HG03280 (cell line): ENCODE data around the gene FMN2.

ENCODE experiments used
- ATAC-seq: cut with Tn5 transposase; IDR thresholded peaks from one replicate; pipeline ENCODE4 v1.9.1; 2021; ENCODE audit warnings: mild to moderate bottlenecking, moderate library complexity; ENCODE audit not compliant: unreplicated experiment

FMN2 gene

DNA sequence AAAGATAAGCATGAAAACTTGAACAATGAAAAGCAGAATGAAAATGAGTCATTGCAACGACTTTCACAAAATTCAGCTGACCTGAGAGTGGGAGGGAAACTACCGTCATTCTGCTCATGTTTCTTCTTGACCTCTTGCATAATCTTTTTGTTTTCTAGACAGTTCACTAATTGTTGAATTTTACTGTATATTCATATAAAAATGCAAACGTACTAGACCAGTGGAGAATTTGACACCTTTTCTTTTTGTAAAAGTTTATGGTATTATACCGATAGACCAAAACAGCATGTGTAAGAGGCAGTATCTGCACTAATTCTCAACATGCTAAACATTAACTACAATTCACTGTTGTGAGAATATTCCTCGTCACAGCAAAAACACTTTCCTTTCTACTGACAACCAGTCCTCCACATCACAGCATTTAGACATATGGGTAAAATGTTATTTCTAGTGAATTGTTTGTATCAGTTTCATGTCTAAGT is 382.5 kb downstream of the FMN2 start:
- ATAC-seq = peak; percentile 71

- no peak for ATAC-seq
These were observed 384.1 kb downstream of the FMN2 start for GRCh38 chr1:240475832-240476231.

DNA sequence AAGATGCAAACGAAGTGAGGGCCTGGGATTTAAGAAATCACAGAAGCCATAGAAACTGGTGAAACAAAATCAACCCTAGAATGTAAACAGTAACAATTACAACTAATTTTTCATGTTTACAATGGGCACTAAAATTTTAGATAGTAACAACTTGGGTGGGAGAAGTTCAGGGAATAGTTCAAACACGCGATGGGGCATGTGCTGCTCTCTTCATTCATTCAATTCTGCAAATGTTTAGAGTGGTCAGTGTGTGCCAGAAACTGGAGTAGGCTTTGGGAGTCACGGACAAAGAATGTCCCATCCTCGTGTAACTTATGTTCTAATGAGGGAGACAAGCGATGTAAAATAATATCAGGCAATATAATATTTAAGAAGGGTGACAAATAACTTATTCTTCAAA is 386.9 kb downstream of the FMN2 start:
- no peak for ATAC-seq

DNA sequence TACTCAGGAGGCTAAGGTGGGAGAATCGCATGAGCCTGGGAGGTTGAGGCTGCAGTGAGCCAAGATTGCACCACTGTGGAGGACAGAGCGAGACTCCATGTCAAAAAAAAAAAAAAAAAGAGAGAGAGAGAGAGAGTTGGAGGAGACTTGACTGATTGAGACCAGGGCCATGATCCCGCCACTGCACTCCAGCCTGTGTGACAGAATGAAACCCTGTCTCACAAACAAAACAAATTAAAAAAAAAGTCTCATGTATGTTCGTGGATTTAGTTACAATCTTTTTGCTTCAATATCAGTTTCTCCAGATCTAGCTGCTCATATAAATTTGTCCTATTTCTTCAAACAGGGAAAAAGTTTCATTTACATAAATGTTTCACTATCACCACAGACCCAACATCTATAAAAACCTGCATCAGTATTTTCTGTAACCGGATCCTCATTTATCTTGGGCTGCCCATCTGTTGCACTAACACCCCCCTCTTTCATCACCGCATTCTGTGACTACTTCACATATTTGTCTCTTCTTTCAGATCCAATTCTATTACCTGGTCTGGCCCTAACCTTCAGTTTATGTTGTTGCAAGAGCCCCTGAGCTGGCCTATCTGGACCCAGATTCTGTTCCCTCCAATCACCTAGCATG is 393.2 kb downstream of the FMN2 start:
- ATAC-seq = no peak

- ATAC-seq = no peak
These were observed 394.9 kb downstream of the FMN2 start for GRCh38 chr1:240486611-240487010.

DNA sequence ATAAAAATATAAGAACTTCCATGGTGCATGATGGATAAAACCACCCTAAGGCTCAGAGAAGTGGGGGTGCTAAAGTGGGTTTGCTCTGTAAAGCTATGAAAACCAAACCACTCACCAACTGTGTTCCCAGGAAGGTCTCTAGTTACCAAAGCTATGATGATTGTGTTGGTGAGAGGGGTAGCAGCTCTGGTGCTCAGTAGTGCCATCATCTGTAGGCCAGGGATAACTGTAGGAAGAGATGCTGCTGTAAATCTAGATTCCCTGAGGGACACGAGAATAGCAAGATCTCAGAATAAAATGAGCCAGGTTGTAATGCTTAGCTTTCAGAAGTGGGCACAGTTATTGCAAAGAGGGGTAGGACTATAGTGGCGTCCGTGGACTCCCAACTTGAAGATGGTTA is 395.8 kb downstream of the FMN2 start:
- ATAC-seq = no peak

- ATAC-seq = no peak
These were observed 399.5 kb downstream of the FMN2 start for GRCh38 chr1:240491156-240491555.

- no peak for ATAC-seq
These were observed 400.1 kb downstream of the FMN2 start for GRCh38 chr1:240491796-240492195.

DNA sequence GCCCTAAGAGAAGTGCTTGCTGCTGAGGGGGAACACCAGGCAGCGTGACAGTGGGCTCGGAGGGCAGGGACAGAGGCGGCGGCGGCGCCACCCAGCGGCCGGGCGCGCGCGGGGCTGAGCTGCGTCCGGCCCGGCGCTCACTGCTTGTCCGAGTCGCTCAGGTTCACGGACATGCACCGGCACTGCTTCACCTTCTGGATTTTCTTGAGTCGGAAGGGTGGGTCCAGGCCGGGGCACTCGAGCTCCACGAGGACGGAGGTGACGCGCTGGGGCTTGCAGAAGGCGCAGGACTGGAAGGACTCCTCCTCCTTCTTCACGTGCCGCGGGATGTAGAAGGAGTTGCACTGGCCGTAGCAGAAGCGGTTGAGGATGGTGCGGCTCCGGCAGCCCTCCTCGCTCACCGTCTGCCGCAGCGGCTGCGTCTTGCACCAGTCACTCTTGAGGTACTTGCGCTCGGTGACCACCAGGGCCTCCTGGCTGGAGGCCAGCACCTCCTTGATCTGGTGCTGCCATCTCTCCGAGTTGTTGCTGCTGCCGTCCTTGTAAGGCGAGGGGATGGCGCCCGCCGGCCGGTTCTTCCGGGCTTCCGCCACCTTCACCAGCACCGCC is 401.3 kb downstream of the FMN2 start:
- no peak for ATAC-seq

- ATAC-seq = no peak
These were observed 403.9 kb downstream of the FMN2 start for GRCh38 chr1:240495601-240496000.

DNA sequence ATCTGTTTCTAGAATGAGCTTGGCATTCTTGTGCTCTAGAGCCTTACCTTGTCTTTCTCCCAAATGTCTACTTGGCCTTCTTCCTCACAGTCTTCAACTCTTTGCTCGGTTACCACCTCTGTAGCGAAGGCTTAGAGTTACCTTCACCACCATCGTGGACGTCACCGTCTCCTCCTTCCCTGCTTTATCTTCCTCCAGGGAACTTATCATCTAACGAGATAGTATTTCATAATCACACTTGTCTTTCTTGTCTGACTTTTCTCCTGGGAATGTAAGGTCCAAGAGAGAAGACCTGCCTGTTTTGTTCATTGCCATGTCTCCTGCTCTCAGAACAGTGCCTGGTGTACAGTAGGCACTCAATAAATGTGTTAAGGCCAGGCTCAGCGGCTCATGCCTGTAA is 404.7 kb downstream of the FMN2 start:
- no peak for ATAC-seq

DNA sequence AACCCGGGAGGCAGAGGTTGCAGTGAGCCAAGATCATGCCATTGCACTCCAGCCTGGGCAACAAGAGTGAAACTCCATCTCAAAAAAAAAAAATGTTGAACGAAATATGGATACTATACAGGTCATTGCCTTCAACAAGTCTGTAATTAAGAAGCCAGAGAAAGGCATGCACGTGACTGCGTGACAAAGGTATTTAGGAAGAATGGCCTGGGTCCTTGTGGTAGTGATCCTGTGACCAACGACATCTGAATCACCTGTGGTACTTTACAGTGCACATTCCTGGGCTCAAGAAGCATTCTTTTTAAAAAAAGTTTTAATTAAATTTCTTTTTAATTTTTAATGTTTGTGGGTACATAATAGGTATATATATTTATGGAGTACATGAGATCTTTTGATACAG is 405.3 kb downstream of the FMN2 start:
- ATAC-seq = no peak

- no peak for ATAC-seq
These were observed 406.2 kb downstream of the FMN2 start for GRCh38 chr1:240497908-240498307.

DNA sequence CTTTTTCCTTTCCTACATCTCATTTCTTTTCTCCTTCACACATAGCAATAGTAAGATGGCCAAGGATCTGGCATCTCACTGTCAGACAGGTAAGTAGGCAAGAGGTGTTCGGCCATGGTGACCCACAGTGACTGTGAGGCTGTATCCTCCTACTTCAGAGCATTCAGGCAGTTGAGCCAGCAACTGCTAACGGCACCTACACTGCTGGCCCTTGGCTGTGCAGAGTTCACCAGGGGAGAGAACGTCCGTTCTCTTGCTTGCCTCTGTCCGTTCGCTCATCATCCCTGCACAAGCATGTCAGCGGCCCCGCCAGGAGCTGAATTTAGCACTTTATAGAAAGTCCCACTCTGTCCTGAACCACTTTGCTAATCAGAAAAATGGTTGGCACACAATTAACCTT is 406.7 kb downstream of the FMN2 start:
- no peak for ATAC-seq

DNA sequence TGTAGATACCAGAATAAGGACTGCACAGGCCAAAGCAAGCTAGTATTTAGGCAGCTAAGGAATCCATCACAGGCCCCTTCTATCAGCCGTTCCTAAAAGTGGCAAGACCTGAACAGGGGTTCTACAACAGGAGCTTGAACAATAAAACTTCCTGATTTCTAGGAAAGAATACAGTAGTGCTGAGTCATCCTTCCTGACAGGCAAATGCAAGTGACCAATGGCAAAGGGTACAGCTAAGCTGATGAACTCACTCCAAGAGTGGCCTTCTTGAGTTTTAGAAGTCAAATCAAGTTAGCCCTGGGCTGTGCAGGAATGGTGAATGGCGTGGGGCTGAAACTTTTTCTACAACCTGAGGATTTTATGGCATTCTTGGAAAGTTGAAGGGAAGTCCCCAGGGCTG is 407.3 kb downstream of the FMN2 start:
- no peak for ATAC-seq

DNA sequence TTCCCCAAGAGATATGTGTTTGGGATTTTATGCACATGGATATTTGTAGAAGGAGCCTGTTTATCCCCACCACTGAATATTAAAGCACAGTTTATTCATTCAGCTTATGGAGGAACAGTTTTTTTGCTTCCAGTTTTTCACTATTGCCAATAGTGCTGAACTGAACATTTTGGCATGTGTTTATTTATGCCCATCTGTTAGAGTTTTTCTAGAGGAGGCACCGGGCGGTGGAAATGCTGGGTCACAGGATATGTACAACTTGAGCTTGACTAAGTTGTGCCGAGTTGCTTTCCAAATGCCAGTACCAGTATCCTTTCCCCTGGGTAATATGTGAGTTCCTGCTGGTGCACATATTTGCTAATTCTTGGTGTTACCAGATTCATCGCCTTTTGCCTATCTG is 409.0 kb downstream of the FMN2 start:
- no peak for ATAC-seq

GRCh38 chr1:240501115-240501514 is 409.4 kb downstream of the FMN2 start:
- ATAC-seq = no peak

DNA sequence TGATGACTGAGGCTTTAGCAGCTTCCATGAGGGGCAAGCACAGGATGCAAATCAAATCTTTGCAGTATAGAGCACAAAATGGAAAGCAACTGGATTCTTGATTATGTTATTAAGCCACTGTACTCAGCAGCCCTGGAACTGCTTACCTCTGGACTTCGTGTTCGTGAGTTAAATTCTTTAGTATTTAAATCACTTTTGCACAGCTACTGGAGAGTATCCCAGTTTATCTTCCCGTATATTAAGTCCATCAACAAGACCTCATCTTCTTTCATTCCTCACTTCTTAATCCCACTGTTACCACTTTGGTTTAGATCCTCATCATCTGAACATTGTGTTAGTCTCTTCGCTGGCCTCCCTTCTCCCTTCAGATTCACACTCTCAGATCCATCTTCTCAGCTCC is 411.4 kb downstream of the FMN2 start:
- no peak for ATAC-seq

DNA sequence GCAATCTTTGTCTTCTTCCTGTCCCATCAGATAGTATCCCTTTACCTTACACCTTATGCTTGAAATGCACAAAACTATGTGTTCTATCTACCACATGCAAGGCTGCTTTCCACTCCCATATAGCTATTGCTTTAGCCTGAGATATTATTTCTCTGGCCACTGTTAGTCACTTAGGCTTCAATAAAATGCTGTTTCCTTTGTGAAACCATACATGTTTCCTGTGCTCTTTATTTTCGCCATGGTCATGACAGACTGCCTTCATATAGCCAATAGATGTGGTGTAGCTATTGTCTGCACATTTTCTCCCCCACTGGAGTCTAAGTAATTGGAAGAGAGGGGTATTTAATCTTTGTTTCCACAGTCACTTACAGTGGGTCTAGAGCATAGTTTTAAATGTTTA is 411.9 kb downstream of the FMN2 start:
- ATAC-seq = no peak

GRCh38 chr1:240506176-240506575 is 414.5 kb downstream of the FMN2 start:
- no peak for ATAC-seq

GRCh38 chr1:240508201-240508600 is 416.5 kb downstream of the FMN2 start:
- no peak for ATAC-seq

- ATAC-seq = no peak
These were observed 417.3 kb downstream of the FMN2 start for GRCh38 chr1:240508950-240509349.

DNA sequence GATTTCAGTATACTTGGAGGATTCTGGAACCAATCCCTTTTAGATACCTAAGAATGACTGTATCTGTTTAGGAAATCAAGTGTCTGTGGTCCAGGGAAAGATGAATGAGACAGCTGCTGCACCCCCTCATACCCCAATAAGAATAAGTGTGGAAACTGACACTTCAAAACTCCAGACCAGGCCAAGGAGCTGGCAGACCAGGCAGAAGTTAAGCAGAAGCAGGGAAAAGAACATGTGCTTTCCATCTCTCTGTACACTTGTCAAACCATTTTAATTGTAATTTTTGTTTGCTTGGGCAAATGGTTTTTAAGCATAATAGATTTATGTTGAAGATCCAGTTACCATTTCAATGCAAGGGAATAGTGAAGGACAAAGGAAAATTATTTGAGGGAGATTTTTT is 420.1 kb downstream of the FMN2 start:
- no peak for ATAC-seq
